Fibroblast of the aortic adventitia (primary cell): ENCODE measurements around the gene SLC9A4. TPM values are rescaled to one million over a fixed set of nuclear protein-coding genes. Genes with fewer than 3 reads are reported as not detected.

Experiments used
- DNase-seq: peaks from one replicate; pipeline ENCODE4 v3.0.0-alpha.2; 2010; ENCODE audit warnings: low read depth
- H3K4me3 ChIP-seq: 2 replicates; pipeline ENCODE4 v1.5.1; 2011; ENCODE audit warnings: low read depth, mild to moderate bottlenecking, control low read depth, low read length, moderate library complexity
- CTCF ChIP-seq: IDR thresholded peaks from 2 replicates; pipeline ENCODE4 v1.5.1; 2011; ENCODE audit warnings: mild to moderate bottlenecking, low read length, control low read depth, inconsistent platforms; ENCODE audit not compliant: insufficient read depth
- total RNA-seq: library from RNA; depleted of rRNA; stranded (reverse); fragments of >200 nt; gene quantifications from 2 replicates; pipeline ENCODE4 v1.2.3, GENCODE V29; 2012; ENCODE audit warnings: low replicate concordance

SLC9A4 gene
- total RNA-seq, 1 donor: not detected

- no peak for TF ChIP-seq CTCF
- no peak overlapping the region for H3K4me3 ChIP-seq
- DNase-seq: no peak
These were observed 34.9 kb upstream of the SLC9A4 start for GRCh38 chr2:102438111-102438510.

DNA sequence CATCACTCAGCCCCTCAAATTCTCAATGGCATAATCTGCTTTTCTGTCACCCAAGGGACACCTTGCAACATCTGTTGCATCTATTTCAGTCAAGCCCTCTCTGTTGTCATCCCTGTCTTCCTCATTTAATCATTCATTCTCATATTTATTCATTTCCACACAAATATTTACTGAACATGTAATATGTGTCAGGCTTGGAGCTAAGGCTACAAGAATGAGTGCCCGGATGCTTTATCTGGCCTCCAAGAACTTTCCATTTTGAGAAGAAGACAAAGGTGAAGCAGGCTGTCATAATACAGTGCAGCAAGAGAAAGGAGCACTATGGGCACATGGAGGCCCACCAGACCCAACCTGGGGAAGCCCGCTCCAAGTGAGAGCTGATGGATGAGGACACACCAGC, 34.4 kb upstream of the SLC9A4 start:
- DNase-seq: no peak
- no peak overlapping the region for H3K4me3 ChIP-seq
- no peak for TF ChIP-seq CTCF

GRCh38 chr2:102439065-102439695, 33.8 kb upstream of the SLC9A4 start:
- H3K4me3 ChIP-seq: no peak overlapping the region
- DNase-seq: peak; percentile 53
- no peak for TF ChIP-seq CTCF

- peak; percentile 56 for DNase-seq
- H3K4me3 ChIP-seq: no peak overlapping the region
- TF ChIP-seq CTCF: peak; percentile 75
These were observed 29.8 kb upstream of the SLC9A4 start for GRCh38 chr2:102442967-102443828.

DNA sequence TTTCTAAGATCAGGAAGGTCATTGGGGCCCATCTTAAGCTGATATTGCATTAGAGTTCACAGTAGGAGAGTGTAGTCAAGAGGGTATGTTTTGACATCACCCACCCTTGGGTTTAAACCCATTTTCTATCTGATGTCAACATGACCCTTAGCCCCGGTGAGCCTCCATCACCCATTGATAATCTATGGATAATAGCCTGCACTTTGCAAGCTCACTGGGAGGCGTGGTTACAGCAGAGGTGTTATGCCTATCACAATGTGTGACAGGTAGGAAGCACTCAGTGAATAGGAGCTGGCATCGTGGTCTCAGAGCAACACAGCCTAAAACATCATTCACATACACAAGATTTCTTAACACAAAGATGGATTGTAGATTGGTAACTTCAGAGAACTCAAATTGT, 28.8 kb upstream of the SLC9A4 start:
- H3K4me3 ChIP-seq: no peak overlapping the region
- no peak for TF ChIP-seq CTCF
- DNase-seq: no peak

GRCh38 chr2:102446936-102447335, 26.1 kb upstream of the SLC9A4 start:
- no peak overlapping the region for H3K4me3 ChIP-seq
- TF ChIP-seq CTCF: no peak
- DNase-seq: no peak
